HTR-8/SVneo (cell line): ENCODE results near the gene OR6F1.
"Not testable (repeated sequence)": the region's sequence is repeated elsewhere in the genome, so short reads cannot be mapped to it uniquely, and the experiment has no call there.

Experiments
- DNase-seq: peaks from one replicate; pipeline ENCODE4 v3.0.0; 2011; ENCODE audit warnings: low spot score, mixed read lengths; ENCODE audit not compliant: insufficient read length
- FAIRE-seq: peaks from 2 replicates; lab custom pipeline; 2011; peaks lifted over from hg19 to GRCh38; lab: Jason Lieb, UNC

OR6F1 gene

DNA sequence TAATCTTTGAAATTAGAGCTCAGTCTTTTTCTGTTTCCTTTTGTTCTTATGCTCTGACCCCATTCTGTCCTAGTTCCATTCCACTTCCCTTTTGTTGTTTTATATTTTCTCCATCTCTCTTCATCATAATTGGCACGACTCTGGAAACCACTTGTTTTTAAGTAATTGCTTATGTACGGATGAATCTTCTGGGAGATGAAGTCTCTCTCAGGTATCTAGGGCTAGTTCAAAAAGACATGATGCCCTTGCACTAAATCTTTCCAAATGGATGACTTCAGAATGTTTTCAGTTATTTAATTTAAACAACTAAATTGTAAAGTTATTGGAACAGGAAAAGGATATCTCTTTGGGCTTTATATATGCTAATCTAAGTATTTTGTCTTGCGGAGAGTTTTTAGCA lies at the start of gene OR6F1:
Gene OR6F1 (minus strand): TSS at position 101 of the 400 bp plus-strand sequence. CDS start 3,891 bp downstream, outside the sequence.
- DNase-seq (no peak), FAIRE-seq (no peak)

DNA sequence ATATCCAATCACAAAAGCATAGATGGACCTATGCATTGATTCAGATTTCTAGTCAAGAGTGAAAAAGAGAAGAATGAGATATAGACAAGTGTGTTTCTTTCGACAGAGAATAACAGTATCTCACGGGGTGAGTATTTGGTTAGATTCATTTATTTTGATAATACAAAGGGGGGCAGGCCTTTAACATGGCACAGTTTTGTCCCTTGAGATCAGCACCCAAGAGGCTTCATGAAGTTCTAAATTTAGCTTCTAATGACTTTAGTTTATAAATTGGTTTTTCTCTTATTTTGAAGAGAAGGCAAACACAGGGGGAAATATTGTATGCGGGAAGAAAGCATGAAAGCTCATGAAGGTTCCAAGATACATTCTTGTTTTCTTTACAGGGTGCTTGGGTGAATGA lies 44.0 kb upstream of the OR6F1 start, which contains the start of gene OR1C1:
Gene OR1C1 (minus strand): TSS at position 101 of the 400 bp plus-strand sequence. CDS start 2,150 bp downstream, outside the sequence.
- DNase-seq (no peak), FAIRE-seq (no peak)

DNA sequence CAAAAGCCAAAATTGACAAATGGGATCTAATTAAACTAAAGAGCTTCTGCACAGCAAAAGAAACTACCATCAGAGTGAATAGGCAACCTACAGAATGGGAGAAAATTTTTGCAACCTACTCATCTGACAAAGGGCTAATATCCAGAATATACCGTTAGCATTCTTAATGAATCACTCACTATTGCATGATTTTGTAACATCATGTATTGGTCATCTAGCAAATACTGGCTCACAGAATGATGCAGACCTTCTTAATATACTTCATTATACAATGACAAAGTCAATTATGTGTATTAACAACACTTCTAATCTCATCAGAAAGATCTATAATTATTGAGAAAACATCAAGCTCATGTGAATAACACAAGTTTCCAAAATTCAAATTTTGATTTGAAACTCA lies 37.9 kb upstream of the OR6F1 start:
- FAIRE-seq, DNase-seq: not testable (repeated sequence)

DNA sequence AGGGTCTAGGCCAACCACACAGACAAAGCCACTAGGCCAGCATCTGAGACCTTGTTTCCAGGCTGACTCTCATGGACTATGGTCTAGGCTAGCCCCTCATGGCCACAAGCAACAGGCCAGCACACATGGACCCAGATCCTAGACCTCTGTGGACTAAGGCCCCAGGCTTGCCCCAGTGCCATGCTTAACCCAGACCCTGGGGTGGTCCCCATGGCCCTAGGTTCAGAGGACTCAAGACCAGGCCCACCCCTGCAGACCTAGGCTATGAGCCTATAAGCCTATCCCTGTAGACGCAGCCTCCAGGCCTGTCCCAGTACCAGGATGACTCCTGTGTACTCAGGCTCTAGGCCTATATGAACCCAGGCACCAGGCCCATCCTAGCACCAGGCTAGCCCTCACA lies 33.4 kb upstream of the OR6F1 start:
- DNase-seq (no peak), FAIRE-seq (no peak)

DNA sequence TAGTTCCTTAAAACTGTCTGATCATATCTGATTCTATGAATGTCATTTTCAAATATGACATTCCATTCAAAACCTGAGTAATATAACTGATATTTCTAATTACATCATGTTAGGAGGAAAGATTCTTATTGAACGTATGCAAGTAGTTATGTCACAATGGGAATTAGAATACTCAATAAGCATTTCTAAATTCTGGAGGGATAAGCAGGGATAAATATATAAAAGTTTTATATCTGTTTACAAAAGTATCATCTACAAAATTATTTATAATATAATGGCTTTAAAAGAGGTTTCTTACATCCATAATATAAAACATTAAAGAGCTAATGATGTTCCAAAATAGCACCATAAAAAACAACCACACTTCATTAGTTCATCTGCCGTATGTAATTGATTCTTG lies 31.6 kb upstream of the OR6F1 start, which contains the start of gene OR14A2:
Gene OR14A2 (minus strand): TSS at position 101 of the 400 bp plus-strand sequence.
- no peak for FAIRE-seq
- peak; percentile 17 for DNase-seq

DNA sequence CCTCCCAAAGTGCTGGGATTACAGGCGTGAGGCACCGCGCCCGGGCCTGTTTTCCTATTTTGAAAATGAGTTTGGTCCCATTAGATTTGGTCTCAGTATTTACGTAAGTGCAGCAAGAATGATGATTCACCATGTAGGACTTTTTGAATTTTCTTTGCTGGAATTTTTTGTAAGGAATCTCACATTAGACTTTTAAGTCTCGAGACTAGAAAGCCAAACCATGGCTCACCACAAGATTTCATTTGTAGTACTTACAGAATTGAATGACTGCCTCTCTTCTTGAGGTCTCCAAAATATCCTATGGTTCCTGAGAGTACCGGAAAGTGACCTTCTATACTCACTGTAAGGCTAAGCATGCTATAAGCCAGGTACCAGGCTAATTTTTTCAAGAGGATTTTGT lies 31.2 kb upstream of the OR6F1 start:
- no peak for FAIRE-seq
- DNase-seq = peak; percentile 55

DNA sequence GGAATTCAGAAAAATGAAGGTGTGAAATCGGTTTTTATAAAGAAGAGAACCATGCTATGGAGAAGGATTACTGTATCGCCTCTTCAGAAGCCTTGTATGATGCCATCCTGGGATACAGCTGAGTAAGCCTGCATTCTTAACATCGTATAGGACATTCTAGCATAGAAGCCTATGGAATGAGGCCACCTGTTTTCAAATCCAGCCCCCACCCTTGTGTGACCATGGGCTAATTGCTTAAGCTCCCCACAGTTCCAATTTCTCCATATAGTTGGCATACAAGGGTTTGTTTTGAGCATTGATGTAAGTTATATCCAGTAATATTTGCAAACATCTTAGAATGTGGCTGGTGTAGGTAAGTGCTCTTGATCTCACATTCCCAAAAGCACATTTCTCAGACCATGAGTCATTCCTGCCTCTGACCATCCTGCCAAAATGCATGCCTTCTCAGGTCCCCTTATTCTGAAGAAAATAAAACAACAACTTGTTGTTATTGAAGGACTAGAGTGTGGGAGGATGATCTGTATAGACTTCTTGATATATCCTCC lies 30.0 kb upstream of the OR6F1 start:
- peak; percentile 44 for FAIRE-seq
- peak; percentile 42 for DNase-seq

DNA sequence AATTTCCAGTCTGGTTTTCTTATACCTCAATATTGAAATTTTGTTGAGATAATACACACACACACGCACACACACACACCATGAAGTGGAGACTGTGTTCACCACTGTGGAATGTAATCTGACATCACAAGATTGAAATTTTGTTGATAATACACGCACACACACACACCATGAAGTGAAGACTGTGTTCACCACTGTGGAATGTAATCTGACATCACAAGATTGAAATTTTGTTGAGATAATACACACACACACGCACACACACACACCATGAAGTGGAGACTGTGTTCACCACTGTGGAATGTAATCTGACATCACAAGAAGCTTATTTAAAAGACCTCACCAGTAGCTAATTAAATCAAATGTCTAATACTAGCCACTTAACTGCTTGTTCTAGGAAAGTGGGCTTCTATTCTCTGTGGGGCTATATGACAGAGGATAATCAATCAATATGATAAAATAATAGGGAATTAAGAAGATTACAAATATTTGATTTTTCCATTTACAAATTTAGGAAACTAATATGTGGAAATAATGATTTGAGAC lies 25.8 kb upstream of the OR6F1 start:
- peak; percentile 93 for FAIRE-seq
- DNase-seq = not testable (repeated sequence)

DNA sequence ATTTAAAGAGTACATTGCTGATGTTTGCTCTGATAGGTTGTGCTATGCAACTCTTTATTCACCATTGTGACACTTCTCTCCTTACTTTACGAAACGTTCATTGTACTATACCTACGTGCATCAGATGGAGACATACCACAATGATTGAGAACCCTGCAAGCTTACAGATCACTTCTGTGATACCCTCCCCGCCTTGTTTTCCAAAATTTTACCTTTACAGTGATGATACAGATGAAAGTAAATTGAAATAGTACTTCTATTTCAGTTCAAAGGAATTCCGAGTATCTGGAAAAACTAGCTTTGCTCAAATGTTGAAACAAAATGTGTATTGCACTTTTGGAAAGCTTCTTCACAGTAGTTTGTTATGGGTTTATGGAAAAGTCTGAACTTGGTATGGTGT lies 25.3 kb upstream of the OR6F1 start:
- FAIRE-seq (peak; percentile 52), DNase-seq (no peak)

DNA sequence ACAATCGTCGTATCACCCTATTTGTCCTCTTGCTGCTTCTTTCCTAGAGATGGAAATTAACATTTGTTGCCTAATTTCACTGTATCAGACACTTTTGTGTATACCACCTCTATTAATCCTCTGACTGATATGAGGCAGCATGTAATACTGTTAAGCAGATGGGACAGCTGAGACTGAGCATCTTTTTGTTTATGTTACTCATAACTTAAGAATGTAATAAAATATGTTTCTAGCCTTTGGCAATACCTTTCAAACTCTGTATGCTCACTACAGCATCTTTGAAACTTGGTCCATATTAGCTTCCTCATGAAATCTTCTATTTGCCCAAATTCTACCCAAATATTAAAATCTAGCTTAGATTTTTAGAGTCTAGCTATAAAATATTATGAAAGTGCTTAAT lies 24.3 kb upstream of the OR6F1 start:
- DNase-seq (peak; percentile 48), FAIRE-seq (peak; percentile 42)

DNA sequence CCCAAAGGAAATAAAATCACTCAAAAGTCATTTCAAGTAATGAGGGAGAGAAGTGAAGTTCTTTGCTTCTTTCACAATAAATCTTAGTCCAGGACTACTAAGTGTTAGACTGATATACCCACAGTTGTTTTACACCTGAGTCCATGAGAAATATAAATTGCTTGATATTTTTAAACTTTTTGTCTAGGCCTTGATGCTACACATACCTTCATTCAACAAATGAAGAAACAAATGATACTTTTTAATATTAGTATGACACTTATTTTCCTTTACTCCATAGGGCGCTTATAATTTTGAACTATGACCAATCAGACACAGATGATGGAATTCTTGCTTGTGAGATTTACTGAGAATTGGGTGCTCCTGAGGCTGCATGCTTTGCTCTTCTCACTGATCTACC lies 21.9 kb upstream of the OR6F1 start, which contains the start of gene OR14K1:
Gene OR14K1 (plus strand): TSS at position 301 of the 400 bp plus-strand sequence. CDS start 0 bp downstream, at position 301.
- FAIRE-seq = no peak

DNA sequence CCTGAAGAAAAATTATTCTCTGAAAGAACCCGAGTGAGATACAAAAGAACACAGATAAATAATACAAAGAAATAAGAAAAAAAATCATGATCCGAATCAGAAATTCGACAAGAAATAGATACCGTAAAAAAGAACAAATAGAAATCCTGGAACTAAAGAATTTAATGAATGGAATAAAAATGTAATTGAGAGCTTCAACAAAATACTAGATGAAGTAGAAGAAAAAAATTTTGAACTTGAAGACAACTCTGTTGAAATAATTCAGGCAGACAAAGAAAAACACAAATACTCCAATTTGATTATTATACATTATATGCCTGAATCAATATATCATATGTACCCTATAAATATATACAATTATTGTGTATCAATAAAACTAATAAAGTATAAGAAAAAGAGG lies 4.8 kb upstream of the OR6F1 start:
- DNase-seq (no peak), FAIRE-seq (no peak)

More for the DNA sequence above, 21.9 kb upstream of the OR6F1 start, which contains the start of gene OR14K1:
- no peak for DNase-seq

DNA sequence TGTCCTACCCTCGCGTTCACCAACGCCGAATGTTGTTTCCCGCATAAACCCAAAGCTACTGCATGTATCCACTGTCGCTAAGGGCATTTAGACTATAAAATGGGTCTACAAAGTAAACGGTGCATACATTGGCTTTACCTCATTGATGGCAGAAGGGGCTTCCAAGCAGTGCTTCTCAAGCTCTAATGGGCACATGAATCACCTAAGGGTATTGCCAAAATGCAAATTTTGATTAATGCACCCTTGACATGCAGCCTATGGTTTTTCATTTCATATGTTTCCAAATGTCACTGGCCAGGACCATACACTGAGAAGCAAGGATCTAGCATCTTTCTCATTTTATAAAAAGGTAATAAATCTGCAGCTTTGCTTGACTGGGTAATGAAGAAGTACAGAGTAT lies 2.7 kb downstream of the OR6F1 start:
- FAIRE-seq = no peak
- DNase-seq = no peak

DNA sequence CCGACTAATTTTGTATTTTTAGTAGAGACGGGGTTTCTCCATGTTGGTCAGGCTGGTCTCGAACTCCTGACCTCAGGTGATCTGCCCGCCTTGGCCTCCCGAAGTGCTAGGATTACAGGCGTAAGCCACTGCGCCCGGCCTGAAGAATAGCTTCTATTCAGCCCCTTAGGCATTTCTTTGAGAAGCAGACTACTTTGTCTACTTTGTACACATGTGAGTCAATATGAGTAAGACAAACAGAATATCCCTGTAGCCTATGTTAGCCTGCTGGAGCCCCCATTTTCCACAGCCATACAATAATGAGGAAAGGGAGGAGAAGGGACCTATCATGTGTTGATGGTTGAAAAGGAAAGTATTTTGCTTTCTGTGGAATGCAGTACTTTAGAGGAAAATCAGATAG lies 5.8 kb downstream of the OR6F1 start:
- FAIRE-seq = not testable (repeated sequence)

DNA sequence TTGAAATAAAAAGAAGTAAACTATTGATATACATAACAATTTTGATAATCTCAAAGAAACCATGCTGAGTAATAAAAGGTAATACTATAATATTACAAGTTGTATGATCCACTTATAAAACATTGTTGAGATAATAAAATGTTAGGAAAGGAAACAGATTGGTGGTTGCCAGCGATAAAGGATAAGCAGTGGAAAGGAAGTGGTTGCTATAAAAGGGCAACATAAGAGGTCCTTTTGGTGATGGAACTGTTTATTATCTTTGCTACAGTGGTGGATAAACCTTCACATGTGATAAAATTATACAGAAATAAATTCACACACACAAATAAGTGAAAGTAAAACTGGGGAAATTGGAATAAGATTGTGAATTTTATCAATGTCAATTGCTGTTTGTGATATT lies 15.1 kb downstream of the OR6F1 start:
- DNase-seq (no peak), FAIRE-seq (no peak)

More for the DNA sequence above, 5.8 kb downstream of the OR6F1 start:
- not testable (repeated sequence) for DNase-seq

DNA sequence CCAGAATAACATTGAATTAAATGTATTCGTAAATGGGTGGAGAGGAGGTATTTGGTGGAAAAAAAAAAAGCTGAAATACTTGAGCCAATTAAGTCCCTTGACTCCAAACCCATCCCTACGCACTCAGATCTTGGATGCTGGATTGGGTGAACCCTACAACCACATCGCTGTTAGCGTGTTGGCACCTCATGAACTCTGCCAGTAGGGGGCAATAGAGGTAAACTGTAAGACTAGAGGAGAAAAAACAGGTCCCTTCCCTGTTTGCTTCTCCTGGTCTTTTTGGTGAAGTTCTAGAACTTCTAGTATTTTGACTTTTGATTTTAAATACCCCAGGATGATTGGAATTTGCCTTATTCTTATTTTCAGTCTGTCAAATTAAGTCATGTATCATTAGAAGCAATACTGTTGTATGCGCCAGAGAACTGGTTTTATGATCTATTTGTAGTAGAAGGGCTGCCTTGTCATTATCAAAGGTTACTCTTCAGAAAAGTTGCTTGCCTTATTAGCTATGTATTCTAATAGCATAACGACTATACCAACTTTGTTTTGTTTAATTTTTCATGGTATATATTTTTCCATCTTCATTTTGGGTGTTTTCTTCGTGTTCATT lies 35.1 kb downstream of the OR6F1 start:
- peak; percentile 63 for DNase-seq
- peak; percentile 81 for FAIRE-seq

DNA sequence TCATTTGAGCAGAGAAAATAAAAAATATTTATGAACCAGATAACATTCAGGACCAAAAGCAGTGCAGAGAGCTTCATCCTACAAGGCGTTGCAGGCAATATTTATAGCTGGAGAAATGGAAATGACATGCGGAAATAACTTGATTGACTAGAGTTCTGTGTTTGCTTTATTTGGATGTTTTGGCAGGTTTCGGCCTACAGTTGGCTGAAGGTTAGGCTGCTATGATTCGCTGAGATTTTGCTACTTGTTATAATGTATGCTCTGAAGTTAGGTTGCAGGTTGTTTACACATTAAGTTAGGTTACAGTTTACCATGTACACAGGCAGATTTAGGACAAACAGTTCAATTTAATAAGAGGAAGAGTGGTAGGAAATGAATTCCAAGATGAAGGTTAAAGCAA lies 36.3 kb downstream of the OR6F1 start:
- FAIRE-seq (no peak), DNase-seq (no peak)

DNA sequence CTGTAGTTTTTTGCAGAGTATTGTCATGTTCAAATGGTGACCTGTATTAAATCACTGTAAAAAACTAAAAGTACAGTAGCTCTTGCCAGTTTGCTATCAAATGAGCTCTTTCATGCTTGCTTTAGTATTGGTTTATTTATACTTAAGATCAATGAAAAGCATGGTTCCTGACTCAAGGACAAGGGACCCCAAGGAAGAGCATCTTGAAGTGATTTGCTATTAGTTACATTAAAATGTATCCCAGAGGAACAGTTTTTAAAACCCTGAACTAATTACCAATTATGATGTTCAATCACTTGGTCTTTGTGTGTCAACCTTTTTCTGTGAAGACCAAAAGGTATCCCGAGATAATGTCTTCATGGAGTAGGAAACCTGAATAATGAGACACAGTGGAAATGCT lies 36.8 kb downstream of the OR6F1 start, which contains the start of gene OR13G1:
Gene OR13G1 (minus strand): TSS at position 101 of the 400 bp plus-strand sequence. CDS start 6,698 bp downstream, outside the sequence.
- FAIRE-seq = no peak

DNA sequence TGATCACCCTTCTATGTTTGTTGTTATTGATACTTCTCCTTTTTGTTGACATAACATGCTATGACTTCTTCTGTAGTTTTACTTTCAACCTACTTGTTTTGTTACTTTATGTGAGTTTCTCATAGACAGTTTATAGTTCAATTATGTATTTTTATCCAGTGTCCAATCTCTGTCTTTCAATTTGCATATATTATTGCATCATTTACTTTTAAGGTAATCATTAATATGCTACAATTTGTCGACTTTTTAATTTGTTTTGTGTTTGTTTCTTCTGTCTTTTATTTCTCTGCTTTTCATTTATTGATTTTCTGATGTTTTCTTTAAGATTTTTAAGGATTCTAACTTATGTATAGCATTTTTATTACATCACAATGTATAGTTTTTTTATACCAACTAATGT lies 47.2 kb downstream of the OR6F1 start:
- FAIRE-seq (no peak), DNase-seq (no peak)

More for the DNA sequence above, 36.8 kb downstream of the OR6F1 start, which contains the start of gene OR13G1:
- DNase-seq = no peak
